PC-3 (cell line): ENCODE results near the gene SNAP47. TPM values are rescaled to one million over a fixed set of nuclear protein-coding genes. Genes with fewer than 3 reads are reported as not detected.

Experiments used
- ATAC-seq: fragments of 200-7000 bp; cut with Tn5 transposase; 2 replicates; pipeline ENCODE4 v1.9.1; 2020; ENCODE audit warnings: mild to moderate bottlenecking, moderate library complexity
- BruUV-seq: library from RNA; stranded (reverse); fragments of 400-500 nt; replicated peaks from 2 replicates; lab custom pipeline; 2021; lab: Mats Ljungman, UMichigan
- CTCF ChIA-PET: fragments of 300-600 bp; sonication (Branson Sonifier 250); formaldehyde crosslinking; loops from one replicate; lab custom pipeline; 2022; ENCODE audit warnings: antibody characterized with exemption; lab: Charles Lee
- POLR2A ChIA-PET: fragments of 300-600 bp; sonication (Branson Sonifier 250); formaldehyde crosslinking; loops from one replicate; lab custom pipeline; 2022; ENCODE audit warnings: antibody characterized with exemption; ENCODE audit not compliant: unreplicated experiment; lab: Charles Lee
- DNase-seq: peaks from one replicate; pipeline ENCODE4 v3.0.0-alpha.2; 2015
- H2AFZ ChIP-seq: fragments of 300-600 bp; sonication (generic); 2 replicates; pipeline ENCODE4 v1.6.0; 2016; ENCODE audit warnings: antibody characterized with exemption, low read length
- H3F3A ChIP-seq: fragments of 300-600 bp; sonication (generic); one replicate; pipeline ENCODE4 v1.6.0; 2017; ENCODE audit warnings: antibody characterized with exemption, low read length, control low read depth, mild to moderate bottlenecking; ENCODE audit not compliant: unreplicated experiment
- H3K27ac ChIP-seq: fragments of 300-600 bp; sonication (generic); 2 replicates; pipeline ENCODE4 v1.5.1; 2016; ENCODE audit warnings: mild to moderate bottlenecking, low read length
- H3K27me3 ChIP-seq: fragments of 300-600 bp; sonication (generic); 2 replicates; pipeline ENCODE4 v1.6.1; 2016; ENCODE audit warnings: low read length, mixed read lengths
- H3K36me3 ChIP-seq: fragments of 300-600 bp; sonication (generic); 2 replicates; pipeline ENCODE4 v1.6.1; 2016; ENCODE audit warnings: low read depth, mixed run types, low read length, mixed read lengths
- H3K4me1 ChIP-seq: fragments of 300-600 bp; sonication (generic); 2 replicates; pipeline ENCODE4 v1.5.1; 2016; ENCODE audit warnings: low read length; ENCODE audit not compliant: insufficient read depth
- H3K4me2 ChIP-seq: fragments of 300-600 bp; sonication (generic); 2 replicates; pipeline ENCODE4 v1.6.0; 2016; ENCODE audit warnings: low read length
- H3K4me3 ChIP-seq: fragments of 300-600 bp; sonication (generic); 2 replicates; pipeline ENCODE4 v1.5.1; 2016; ENCODE audit warnings: mild to moderate bottlenecking, low read length, mixed read lengths
- H3K79me2 ChIP-seq: fragments of 300-600 bp; sonication (generic); 2 replicates; pipeline ENCODE4 v1.6.1; 2017; ENCODE audit warnings: low read length, mixed read lengths
- H3K9ac ChIP-seq: fragments of 300-600 bp; sonication (generic); 2 replicates; pipeline ENCODE4 v1.6.0; 2016; ENCODE audit warnings: mild to moderate bottlenecking, low read length
- H3K9me2 ChIP-seq: fragments of 300-600 bp; sonication (generic); replicated peaks from 2 replicates; pipeline ENCODE4 v1.6.1; 2016; ENCODE audit warnings: mixed run types, low read length, mixed read lengths
- H3K9me3 ChIP-seq: fragments of 300-600 bp; sonication (generic); 2 replicates; pipeline ENCODE4 v1.6.1; 2016; ENCODE audit warnings: low read length, mixed read lengths
- H4K20me1 ChIP-seq: fragments of 300-600 bp; sonication (generic); 2 replicates; pipeline ENCODE4 v1.6.1; 2016; ENCODE audit warnings: low read length, mixed read lengths
- CTCF ChIP-seq: fragments of 300-600 bp; sonication (generic); conservative IDR thresholded peaks from 2 replicates; pipeline ENCODE4 v1.5.1; 2017; ENCODE audit warnings: antibody characterized with exemption, low read depth, mild to moderate bottlenecking, low read length
- EZH2 ChIP-seq: fragments of 300-600 bp; sonication (generic); IDR thresholded peaks from one replicate; pipeline ENCODE4 v1.6.1; 2017; ENCODE audit warnings: antibody characterized with exemption, mild to moderate bottlenecking, low read length; ENCODE audit not compliant: unreplicated experiment
- EZH2phosphoT487 ChIP-seq: fragments of 300-600 bp; sonication (generic); IDR thresholded peaks from 2 replicates; pipeline ENCODE4 v1.6.1; 2018; ENCODE audit warnings: mild to moderate bottlenecking, antibody characterized with exemption, low read length, borderline replicate concordance
- intact Hi-C: fragments of 100-400 bp; cut with micrococcal nuclease; formaldehyde crosslinking; loops from 2 replicates; pipeline ENCODE4 v1.9.0; 2023
- total RNA-seq: library from RNA; depleted of rRNA; stranded (reverse); fragments of >200 nt; gene quantifications from 2 replicates; pipeline ENCODE4 v1.2.3, GENCODE V29; 2014

Gene SNAP47
- total RNA-seq, 1 experiment from 2014 or later: 123 TPM

- POLR2A ChIA-PET: no interaction called here
Measured at GRCh38 chr1:227777156-227777555, 41.9 kb downstream of the SNAP47 start.

GRCh38 chr1:227777646-227778045 is 42.4 kb downstream of the SNAP47 start:
- H3K4me2 ChIP-seq: no peak overlapping the region
- no peaks in the 10 kb centered on the region for H4K20me1 ChIP-seq
- ChIA-PET CTCF (no interaction called here), POLR2A (no interaction called here)
- H3K36me3 ChIP-seq: peaks cover 25% of the 10 kb centered on the region
- H3K4me1 ChIP-seq: peaks cover 7% of the 10 kb centered on the region; the same call in 1 of the 2 replicates
- no peak overlapping the region for H2AFZ ChIP-seq
- H3K27me3 ChIP-seq: no peaks in the 10 kb centered on the region
- H3K27ac ChIP-seq: no peak overlapping the region
- no peaks in the 10 kb centered on the region for H3K79me2 ChIP-seq
- ATAC-seq: no peak
- no peaks in the 10 kb centered on the region for H3F3A ChIP-seq
- no peak for TF ChIP-seq EZH2phosphoT487
- TF ChIP-seq EZH2: no peak
- TF ChIP-seq CTCF: no peak
- H3K9me3 ChIP-seq: no peaks in the 10 kb centered on the region
- DNase-seq: no peak
- H3K4me3 ChIP-seq: no peak overlapping the region
- no peak overlapping the region for H3K9ac ChIP-seq
- intact Hi-C loops: no loop called here
- no peaks in the 10 kb centered on the region for H3K9me2 ChIP-seq
- no TSS peak for BruUV-seq

More at GRCh38 chr1:227777156-227777555, 41.9 kb downstream of the SNAP47 start:
- no peaks in the 10 kb centered on the region for H3K9me2 ChIP-seq
- intact Hi-C loops: no loop called here
- peaks cover 24% of the 10 kb centered on the region for H3K36me3 ChIP-seq
- H3K4me1 ChIP-seq: peaks cover 7% of the 10 kb centered on the region; the same call in 1 of the 2 replicates
- no peaks in the 10 kb centered on the region for H4K20me1 ChIP-seq
- no peaks in the 10 kb centered on the region for H3K27me3 ChIP-seq
- no TSS peak for BruUV-seq
- H2AFZ ChIP-seq: no peak overlapping the region
- H3K4me2 ChIP-seq: no peak overlapping the region
- no peak overlapping the region for H3K27ac ChIP-seq
- CTCF ChIA-PET: no interaction called here
- no peak for ATAC-seq
- no peak for DNase-seq
- no peaks in the 10 kb centered on the region for H3K9me3 ChIP-seq
- TF ChIP-seq CTCF: no peak
- TF ChIP-seq EZH2: no peak
- TF ChIP-seq EZH2phosphoT487: no peak
- H3K79me2 ChIP-seq: no peaks in the 10 kb centered on the region
- H3K9ac ChIP-seq: no peak overlapping the region
- no peak overlapping the region for H3K4me3 ChIP-seq
- H3F3A ChIP-seq: no peaks in the 10 kb centered on the region

DNA sequence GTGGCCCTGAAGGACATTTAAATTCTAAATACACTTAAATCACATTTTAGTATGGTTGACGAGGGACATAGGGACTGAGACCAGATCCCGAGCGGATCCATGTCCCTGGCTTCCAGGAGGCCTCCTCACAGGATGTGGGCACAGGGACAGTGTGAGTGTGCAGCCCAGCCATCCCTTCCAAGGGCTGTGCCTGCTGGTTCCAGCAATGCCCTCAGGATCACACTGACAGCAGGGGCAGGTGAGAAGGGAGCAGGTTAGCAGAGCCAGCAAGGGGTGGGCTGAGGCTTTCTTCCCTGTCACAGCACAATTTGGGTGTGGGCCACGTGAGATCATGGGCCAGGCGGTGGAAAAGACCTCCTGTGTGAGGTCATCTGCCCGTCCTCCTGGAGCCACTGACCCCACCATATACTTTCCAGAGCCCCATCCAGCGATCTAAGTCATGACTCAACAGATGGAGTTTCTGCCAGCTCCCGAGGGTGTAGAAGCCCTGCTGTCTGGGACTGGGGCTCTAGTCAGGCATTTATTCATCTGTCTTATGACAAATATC is 43.2 kb downstream of the SNAP47 start:
- H3K4me1 ChIP-seq: peaks cover 7% of the 10 kb centered on the region; the same call in 1 of the 2 replicates
- intact Hi-C loops: no loop called here
- ChIA-PET CTCF (no interaction called here), POLR2A (no interaction called here)
- DNase-seq: no peak
- H3K4me3 ChIP-seq: no peak overlapping the region
- H4K20me1 ChIP-seq: no peaks in the 10 kb centered on the region
- no peak overlapping the region for H3K9ac ChIP-seq
- no peaks in the 10 kb centered on the region for H3K9me3 ChIP-seq
- H2AFZ ChIP-seq: no peak overlapping the region
- H3K79me2 ChIP-seq: no peaks in the 10 kb centered on the region
- peaks cover 25% of the 10 kb centered on the region for H3K36me3 ChIP-seq
- no peaks in the 10 kb centered on the region for H3K27me3 ChIP-seq
- H3K4me2 ChIP-seq: no peak overlapping the region
- no peak overlapping the region for H3K27ac ChIP-seq
- H3F3A ChIP-seq: no peaks in the 10 kb centered on the region
- no peaks in the 10 kb centered on the region for H3K9me2 ChIP-seq
- ATAC-seq: no peak
- TF ChIP-seq EZH2phosphoT487 (no peak), CTCF (no peak), EZH2 (no peak)
- no TSS peak for BruUV-seq
